Measurements from ENCODE around the gene KRT39. TPM values are rescaled to one million over a fixed set of nuclear protein-coding genes. Genes with fewer than 3 reads are reported as not detected.
A peak's percentile ranks its signal among the peaks of the same experiment; 100 is the strongest.

Gene KRT39
- total RNA-seq, 1 donor from 2014 or later: 0.59 TPM

DNA sequence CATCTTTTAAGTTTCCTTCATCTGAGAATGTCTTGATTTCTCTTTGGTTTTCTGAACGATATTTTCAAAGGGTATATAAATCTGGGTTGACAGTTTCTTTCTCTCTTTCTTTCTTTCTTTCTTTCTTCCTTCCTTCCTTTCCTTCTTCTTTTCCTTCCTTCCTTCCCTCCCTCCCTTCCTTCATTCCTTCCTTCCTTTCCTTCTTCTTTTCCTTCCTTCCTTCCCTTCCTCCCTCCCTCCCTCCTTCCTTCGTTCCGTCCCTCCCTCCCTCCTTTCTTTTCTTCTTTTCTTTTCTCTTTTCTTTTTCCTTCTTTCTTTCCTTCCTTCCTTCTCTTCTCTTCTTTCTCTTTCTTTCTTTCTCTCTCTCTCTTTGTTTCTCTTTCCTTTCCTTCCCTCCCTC lies 7.6 kb upstream of the KRT39 start:
- TF ChIP-seq, protein P1, sequence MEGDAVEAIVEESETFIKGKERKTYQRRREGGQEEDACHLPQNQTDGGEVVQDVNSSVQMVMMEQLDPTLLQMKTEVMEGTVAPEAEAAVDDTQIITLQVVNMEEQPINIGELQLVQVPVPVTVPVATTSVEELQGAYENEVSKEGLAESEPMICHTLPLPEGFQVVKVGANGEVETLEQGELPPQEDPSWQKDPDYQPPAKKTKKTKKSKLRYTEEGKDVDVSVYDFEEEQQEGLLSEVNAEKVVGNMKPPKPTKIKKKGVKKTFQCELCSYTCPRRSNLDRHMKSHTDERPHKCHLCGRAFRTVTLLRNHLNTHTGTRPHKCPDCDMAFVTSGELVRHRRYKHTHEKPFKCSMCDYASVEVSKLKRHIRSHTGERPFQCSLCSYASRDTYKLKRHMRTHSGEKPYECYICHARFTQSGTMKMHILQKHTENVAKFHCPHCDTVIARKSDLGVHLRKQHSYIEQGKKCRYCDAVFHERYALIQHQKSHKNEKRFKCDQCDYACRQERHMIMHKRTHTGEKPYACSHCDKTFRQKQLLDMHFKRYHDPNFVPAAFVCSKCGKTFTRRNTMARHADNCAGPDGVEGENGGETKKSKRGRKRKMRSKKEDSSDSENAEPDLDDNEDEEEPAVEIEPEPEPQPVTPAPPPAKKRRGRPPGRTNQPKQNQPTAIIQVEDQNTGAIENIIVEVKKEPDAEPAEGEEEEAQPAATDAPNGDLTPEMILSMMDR (IDR thresholded peaks at IDR 0.05): no peak
- Histone ChIP-seq H3K4me3 (no peak overlapping the region), H3K36me3 (no peaks in the 10 kb centered on the region), H3K27ac (no peak overlapping the region), H3K27me3 (ENCODE audit: low read depth) (peaks cover 7% of the 10 kb centered on the region), H3K9me3 (no peaks in the 10 kb centered on the region), H3K4me1 (no peaks in the 10 kb centered on the region)
- intact Hi-C loops (cut with DNase I): no loop called here
- no peak for ATAC-seq
- DNase-seq: no peak

DNA sequence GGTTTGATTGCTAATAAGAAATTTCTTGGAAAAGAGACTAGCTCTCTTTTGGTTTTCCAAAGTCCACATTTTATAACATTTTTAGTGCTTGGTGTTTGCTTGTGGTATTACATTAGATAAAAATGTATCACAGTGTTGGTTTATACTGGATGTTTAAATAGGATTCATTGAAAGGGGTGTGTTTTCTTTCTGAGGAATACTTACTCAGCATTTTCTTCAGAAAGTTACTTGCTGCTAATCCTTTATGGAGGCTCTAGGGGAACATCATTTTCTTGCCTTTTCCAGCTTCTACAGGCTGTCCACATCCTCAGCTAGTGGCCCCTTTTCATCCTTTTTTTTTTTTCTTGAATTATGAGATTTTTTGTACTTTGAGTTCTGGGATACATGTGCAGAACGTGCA lies 834 bp upstream of the KRT39 start:
- TF ChIP-seq, protein P1 (IDR thresholded peaks at IDR 0.05): no peak
- no peak for DNase-seq
- intact Hi-C loops (cut with DNase I): no loop called here

DNA sequence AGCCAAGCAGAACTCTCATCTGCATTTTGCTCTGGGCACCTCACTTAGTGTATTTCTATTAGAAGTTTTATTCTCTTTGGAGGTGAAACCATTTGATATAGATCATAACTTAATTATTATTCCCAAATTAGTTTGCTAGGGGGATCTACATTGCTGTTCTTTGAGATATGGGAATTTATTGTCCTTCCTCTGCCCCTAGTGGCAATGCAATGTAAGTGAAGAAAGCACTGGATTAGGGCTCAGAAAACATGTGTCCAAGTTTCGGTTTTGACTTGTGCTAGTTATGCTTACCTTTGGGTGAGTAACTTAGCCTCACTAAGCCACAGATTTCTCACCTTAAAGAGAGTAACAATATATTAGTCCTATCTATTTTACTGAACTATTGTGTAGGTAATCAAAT lies 2.9 kb downstream of the KRT39 start:
- ATAC-seq (peak; percentile 47 to 71), DNase-seq (no peak)
- Histone ChIP-seq H3K4me3 (no peak overlapping the region), H3K4me1 (peaks cover 7% of the 10 kb centered on the region), H3K9me3 (no peaks in the 10 kb centered on the region), H3K36me3 (no peaks in the 10 kb centered on the region), H3K27me3 (ENCODE audit: low read depth) (no peaks in the 10 kb centered on the region), H3K27ac (no peak overlapping the region)
- intact Hi-C loops (cut with DNase I): no loop called here
- TF ChIP-seq, protein P1 (IDR thresholded peaks at IDR 0.05): peak; percentile 66

More for the DNA sequence above, 834 bp upstream of the KRT39 start:
- H3K27me3 ChIP-seq (ENCODE audit: low read depth): no peaks in the 10 kb centered on the region
- H3K36me3 ChIP-seq: no peaks in the 10 kb centered on the region
- H3K27ac ChIP-seq: no peak overlapping the region
- no peak for ATAC-seq
- H3K9me3 ChIP-seq: no peaks in the 10 kb centered on the region
- H3K4me3 ChIP-seq: no peak overlapping the region
- no peaks in the 10 kb centered on the region for H3K4me1 ChIP-seq

DNA sequence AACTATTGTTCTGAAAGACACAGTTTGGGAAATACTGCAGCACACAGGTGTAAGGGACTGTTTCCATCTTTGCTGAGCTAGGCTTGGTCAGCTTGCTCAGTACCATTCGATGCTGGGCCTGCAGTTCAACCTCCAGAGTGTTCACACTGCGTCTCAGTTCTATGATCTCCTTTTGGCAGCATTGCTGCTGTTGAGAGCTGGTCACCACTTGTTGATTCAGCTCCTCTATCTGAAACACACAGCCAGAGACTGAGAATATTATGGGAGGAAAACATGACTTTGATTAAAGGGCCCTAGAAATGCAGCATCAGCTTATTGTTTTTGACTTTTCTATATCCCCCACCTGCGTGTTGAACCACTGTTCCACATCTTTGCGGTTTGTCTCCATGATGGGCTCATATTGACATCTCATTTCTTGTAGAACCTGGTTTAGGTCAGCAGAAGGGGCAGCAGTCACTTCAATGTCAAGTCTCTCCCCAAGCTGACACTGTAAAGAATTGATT lies 4.6 kb downstream of the KRT39 start:
- Histone ChIP-seq H3K9me3 (no peaks in the 10 kb centered on the region), H3K27me3 (ENCODE audit: low read depth) (no peaks in the 10 kb centered on the region), H3K36me3 (no peaks in the 10 kb centered on the region), H3K27ac (no peak overlapping the region), H3K4me1 (peaks cover 7% of the 10 kb centered on the region), H3K4me3 (no peak overlapping the region)
- TF ChIP-seq, protein P1 (IDR thresholded peaks at IDR 0.05): no peak
- DNase-seq (no peak), ATAC-seq (no peak)
- intact Hi-C loops (cut with DNase I): no loop called here

DNA sequence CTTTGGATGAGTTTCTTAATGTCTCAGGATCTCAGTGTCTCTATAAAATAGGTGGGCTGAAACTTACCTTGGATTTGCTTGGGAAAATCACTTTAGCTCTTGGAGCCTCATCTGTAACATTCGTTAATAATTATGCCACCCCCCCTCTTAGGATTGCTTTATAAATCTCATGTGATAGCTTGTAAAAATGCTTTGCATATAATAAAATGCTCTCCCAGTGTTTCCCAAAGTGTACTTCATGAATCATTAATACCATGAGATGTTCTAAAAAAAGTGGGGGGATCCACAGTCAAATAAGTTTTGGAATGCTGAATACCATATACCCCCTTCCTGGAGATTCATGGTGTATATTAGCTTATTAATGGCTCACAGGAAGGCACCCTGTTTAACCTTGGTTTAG lies 5.2 kb downstream of the KRT39 start:
- Histone ChIP-seq H3K27ac (no peak overlapping the region), H3K27me3 (ENCODE audit: low read depth) (no peaks in the 10 kb centered on the region), H3K9me3 (no peaks in the 10 kb centered on the region), H3K36me3 (no peaks in the 10 kb centered on the region), H3K4me1 (peaks cover 7% of the 10 kb centered on the region), H3K4me3 (no peak overlapping the region)
- no peak for DNase-seq
- no peak for ATAC-seq
- intact Hi-C loops (cut with DNase I): no loop called here
- TF ChIP-seq, protein P1 (IDR thresholded peaks at IDR 0.05): no peak

DNA sequence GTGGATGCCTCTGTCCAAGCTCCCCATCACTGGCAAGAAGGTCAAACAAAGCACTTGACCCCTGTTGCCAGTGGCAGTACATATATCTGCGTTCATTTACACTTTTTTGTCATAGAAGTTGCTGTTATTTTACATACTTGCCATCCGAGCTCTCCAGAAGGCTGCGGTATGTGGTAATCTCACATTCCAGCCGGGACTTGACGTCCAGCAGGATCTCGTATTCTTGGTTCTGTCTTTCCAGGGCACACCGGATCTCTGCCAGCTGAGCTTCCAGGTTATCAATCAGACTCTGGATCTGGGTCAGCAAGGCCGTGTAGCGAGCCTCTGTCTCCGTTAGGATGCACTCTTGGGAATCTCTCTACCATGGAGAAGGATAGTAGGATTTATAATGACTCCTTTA lies 6.6 kb downstream of the KRT39 start:
- intact Hi-C loops (cut with DNase I): no loop called here
- peak overlapping the region; percentile 4 for H3K4me3 ChIP-seq
- TF ChIP-seq, protein P1 (IDR thresholded peaks at IDR 0.05): no peak
- DNase-seq (no peak), ATAC-seq (peak; percentile 37 to 54)
- no peaks in the 10 kb centered on the region for H3K36me3 ChIP-seq
- no peaks in the 10 kb centered on the region for H3K9me3 ChIP-seq
- H3K4me1 ChIP-seq: peaks cover 7% of the 10 kb centered on the region
- H3K27me3 ChIP-seq (ENCODE audit: low read depth): no peaks in the 10 kb centered on the region
- H3K27ac ChIP-seq: no peak overlapping the region

Data from lower lobe of right lung (tissue), 2 donors.